Fibroblast of lung (primary cell): ENCODE measurements around the gene KCTD10.

Experiments
- EZH2 ChIP-seq: IDR thresholded peaks from 2 replicates; pipeline ENCODE4 v1.5.1; 2012; ENCODE audit warnings: low read length, control low read depth, mild to moderate bottlenecking; ENCODE audit errors: missing control alignments
- TF ChIP-seq, protein P1 (sequence below), 2 donors: IDR thresholded peaks in 1 of 2; conservative IDR thresholded peaks in 1 of 2; 1 replicate in 1 of 2; 2 replicates in 1 of 2; pipeline ENCODE4 v1.5.1; 2011 to 2012; ENCODE audit warnings: low read length in 2 of 2, control low read depth in 1 of 2, inconsistent platforms in 1 of 2, low read depth in 1 of 2, mild to moderate bottlenecking in 1 of 2

- TF ChIP-seq, protein P1, sequence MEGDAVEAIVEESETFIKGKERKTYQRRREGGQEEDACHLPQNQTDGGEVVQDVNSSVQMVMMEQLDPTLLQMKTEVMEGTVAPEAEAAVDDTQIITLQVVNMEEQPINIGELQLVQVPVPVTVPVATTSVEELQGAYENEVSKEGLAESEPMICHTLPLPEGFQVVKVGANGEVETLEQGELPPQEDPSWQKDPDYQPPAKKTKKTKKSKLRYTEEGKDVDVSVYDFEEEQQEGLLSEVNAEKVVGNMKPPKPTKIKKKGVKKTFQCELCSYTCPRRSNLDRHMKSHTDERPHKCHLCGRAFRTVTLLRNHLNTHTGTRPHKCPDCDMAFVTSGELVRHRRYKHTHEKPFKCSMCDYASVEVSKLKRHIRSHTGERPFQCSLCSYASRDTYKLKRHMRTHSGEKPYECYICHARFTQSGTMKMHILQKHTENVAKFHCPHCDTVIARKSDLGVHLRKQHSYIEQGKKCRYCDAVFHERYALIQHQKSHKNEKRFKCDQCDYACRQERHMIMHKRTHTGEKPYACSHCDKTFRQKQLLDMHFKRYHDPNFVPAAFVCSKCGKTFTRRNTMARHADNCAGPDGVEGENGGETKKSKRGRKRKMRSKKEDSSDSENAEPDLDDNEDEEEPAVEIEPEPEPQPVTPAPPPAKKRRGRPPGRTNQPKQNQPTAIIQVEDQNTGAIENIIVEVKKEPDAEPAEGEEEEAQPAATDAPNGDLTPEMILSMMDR (conservative IDR thresholded peaks at IDR 0.05 in 1 of 2, IDR thresholded peaks at IDR 0.05 in 1 of 2; ENCODE audit: low read depth in 1 of 2, low read length in 2 of 2): no peak
- TF ChIP-seq EZH2: no peak
Observed at GRCh38 chr12:109421355-109422087, 55.6 kb downstream of the KCTD10 start.
